Neural crest cell (in vitro differentiated cells): ENCODE data around the gene SH3TC1. TPM values are rescaled to one million over a fixed set of nuclear protein-coding genes. Genes with fewer than 3 reads are reported as not detected.

Experiments used
- DNase-seq: peaks from one replicate; pipeline ENCODE4 v3.0.0; 2021; ENCODE audit warnings: low read depth, mixed read lengths, low spot score
- H3K27ac Mint-ChIP-seq: one replicate; pipeline ENCODE4 v1.8.0; 2021; ENCODE audit warnings: mild to moderate bottlenecking, mixed read lengths; ENCODE audit not compliant: unreplicated experiment
- H3K27me3 Mint-ChIP-seq: 2 replicates; pipeline ENCODE4 v1.8.0; 2021; ENCODE audit warnings: low read depth, mild to moderate bottlenecking, mixed read lengths
- H3K36me3 Mint-ChIP-seq: 2 replicates; pipeline ENCODE4 v1.8.0; 2021; ENCODE audit warnings: low read depth, mild to moderate bottlenecking, mixed read lengths
- H3K4me1 Mint-ChIP-seq: 2 replicates; pipeline ENCODE4 v1.8.0; 2021; ENCODE audit warnings: mixed read lengths
- H3K4me3 Mint-ChIP-seq: one replicate; pipeline ENCODE4 v1.8.0; 2021; ENCODE audit warnings: mild to moderate bottlenecking, mixed read lengths
- H3K9me3 Mint-ChIP-seq: 2 replicates; pipeline ENCODE4 v1.8.0; 2021; ENCODE audit warnings: mixed read lengths
- total RNA-seq: library from RNA; stranded (reverse); gene quantifications from 2 replicates; pipeline ENCODE4 v1.2.1, GENCODE V29; 2021
- TF ChIP-seq, protein P1 (sequence below): fragments of 200-600 bp; sonication (generic); conservative IDR thresholded peaks from 2 replicates; pipeline ENCODE4 v1.5.0; 2021; ENCODE audit warnings: antibody characterized with exemption, mild to moderate bottlenecking

SH3TC1 gene
- total RNA-seq, 1 donor from 2014 or later: 2.7 TPM

- TF ChIP-seq, protein P1, sequence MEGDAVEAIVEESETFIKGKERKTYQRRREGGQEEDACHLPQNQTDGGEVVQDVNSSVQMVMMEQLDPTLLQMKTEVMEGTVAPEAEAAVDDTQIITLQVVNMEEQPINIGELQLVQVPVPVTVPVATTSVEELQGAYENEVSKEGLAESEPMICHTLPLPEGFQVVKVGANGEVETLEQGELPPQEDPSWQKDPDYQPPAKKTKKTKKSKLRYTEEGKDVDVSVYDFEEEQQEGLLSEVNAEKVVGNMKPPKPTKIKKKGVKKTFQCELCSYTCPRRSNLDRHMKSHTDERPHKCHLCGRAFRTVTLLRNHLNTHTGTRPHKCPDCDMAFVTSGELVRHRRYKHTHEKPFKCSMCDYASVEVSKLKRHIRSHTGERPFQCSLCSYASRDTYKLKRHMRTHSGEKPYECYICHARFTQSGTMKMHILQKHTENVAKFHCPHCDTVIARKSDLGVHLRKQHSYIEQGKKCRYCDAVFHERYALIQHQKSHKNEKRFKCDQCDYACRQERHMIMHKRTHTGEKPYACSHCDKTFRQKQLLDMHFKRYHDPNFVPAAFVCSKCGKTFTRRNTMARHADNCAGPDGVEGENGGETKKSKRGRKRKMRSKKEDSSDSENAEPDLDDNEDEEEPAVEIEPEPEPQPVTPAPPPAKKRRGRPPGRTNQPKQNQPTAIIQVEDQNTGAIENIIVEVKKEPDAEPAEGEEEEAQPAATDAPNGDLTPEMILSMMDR: no peak
- H3K9me3 Mint-ChIP-seq: no peaks in the 10 kb centered on the region
- no peaks in the 10 kb centered on the region for H3K36me3 Mint-ChIP-seq
- DNase-seq: no peak
- H3K27me3 Mint-ChIP-seq: peaks cover 3% of the 10 kb centered on the region
- no peak overlapping the region for H3K4me3 Mint-ChIP-seq
- H3K4me1 Mint-ChIP-seq: peaks cover 7% of the 10 kb centered on the region
- no peak overlapping the region for H3K27ac Mint-ChIP-seq
Observed at GRCh38 chr4:8168832-8169598, 30.1 kb upstream of the SH3TC1 start.

- Mint-ChIP-seq H3K36me3 (no peaks in the 10 kb centered on the region), H3K4me3 (no peak overlapping the region), H3K9me3 (no peaks in the 10 kb centered on the region), H3K4me1 (peaks cover 7% of the 10 kb centered on the region), H3K27me3 (peaks cover 3% of the 10 kb centered on the region), H3K27ac (no peak overlapping the region)
- TF ChIP-seq, protein P1: no peak
- no peak for DNase-seq
Observed at GRCh38 chr4:8169763-8170162, 29.3 kb upstream of the SH3TC1 start.

DNA sequence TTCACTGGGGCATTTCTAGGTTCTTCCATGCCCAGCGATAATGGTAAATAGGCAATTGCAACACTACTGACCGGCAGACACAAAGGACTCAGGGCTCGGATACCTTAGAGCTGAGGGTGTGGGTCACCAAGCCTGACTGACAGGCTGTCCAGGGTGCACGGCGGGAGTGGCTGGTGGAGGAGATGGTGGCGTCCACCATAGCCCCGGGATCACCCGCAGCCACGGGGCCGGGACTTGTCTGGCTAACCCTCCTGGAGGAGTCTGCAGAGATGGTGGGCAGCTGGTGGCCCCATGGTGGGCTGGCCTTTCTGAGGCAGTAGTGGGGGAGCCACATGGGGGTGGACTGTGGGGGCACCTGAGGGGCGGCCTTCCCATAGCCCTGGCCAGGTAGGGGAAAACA, 28.7 kb upstream of the SH3TC1 start:
- peaks cover 3% of the 10 kb centered on the region for H3K27me3 Mint-ChIP-seq
- H3K4me3 Mint-ChIP-seq: no peak overlapping the region
- no peak for DNase-seq
- no peaks in the 10 kb centered on the region for H3K9me3 Mint-ChIP-seq
- no peak overlapping the region for H3K27ac Mint-ChIP-seq
- H3K36me3 Mint-ChIP-seq: no peaks in the 10 kb centered on the region
- peaks cover 7% of the 10 kb centered on the region for H3K4me1 Mint-ChIP-seq
- TF ChIP-seq, protein P1: no peak

DNA sequence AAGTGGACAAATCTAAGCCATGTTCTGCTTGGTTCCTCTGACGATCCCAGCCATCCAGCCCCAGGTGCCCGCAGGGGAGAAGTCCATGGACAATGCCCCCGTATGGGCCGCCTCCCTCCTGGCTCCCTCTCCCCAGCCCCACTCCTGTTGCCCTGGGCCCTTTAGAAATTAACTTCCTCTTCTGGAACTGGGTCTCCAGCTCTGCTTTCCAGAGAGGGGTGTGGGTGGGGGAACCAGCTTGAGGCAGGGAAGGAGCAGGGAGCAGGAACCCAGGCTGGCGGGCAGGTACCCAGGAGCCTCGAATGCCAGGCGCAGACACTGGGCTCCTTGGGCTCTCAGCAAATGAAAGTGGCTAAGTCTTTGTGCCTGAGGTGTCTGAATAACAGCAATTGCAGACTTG, 27.8 kb upstream of the SH3TC1 start:
- no peaks in the 10 kb centered on the region for H3K9me3 Mint-ChIP-seq
- H3K36me3 Mint-ChIP-seq: no peaks in the 10 kb centered on the region
- H3K4me3 Mint-ChIP-seq: no peak overlapping the region
- TF ChIP-seq, protein P1: no peak
- H3K4me1 Mint-ChIP-seq: peaks cover 7% of the 10 kb centered on the region
- no peak for DNase-seq
- no peak overlapping the region for H3K27ac Mint-ChIP-seq
- peaks cover 3% of the 10 kb centered on the region for H3K27me3 Mint-ChIP-seq

GRCh38 chr4:8171984-8172924, 26.8 kb upstream of the SH3TC1 start:
- peaks cover 3% of the 10 kb centered on the region for H3K27me3 Mint-ChIP-seq
- no peak overlapping the region for H3K4me3 Mint-ChIP-seq
- no peaks in the 10 kb centered on the region for H3K36me3 Mint-ChIP-seq
- no peaks in the 10 kb centered on the region for H3K9me3 Mint-ChIP-seq
- no peak overlapping the region for H3K27ac Mint-ChIP-seq
- TF ChIP-seq, protein P1: no peak
- peaks cover 12% of the 10 kb centered on the region for H3K4me1 Mint-ChIP-seq
- no peak for DNase-seq
